ENCODE results near the gene PLXNA2. TPM values are rescaled to one million over a fixed set of nuclear protein-coding genes. Genes with fewer than 3 reads are reported as not detected.

Gene PLXNA2
- total and polyA plus RNA-seq, 2 of the 13 experiments (the other 11 are each of a cell fraction or from before 2014, with no cell fraction given) = 1.1 to 2.1 TPM

- TF ChIP-seq ATF7 (IDR thresholded peaks at IDR 0.05) = no peak
- no peak for TF ChIP-seq ATF7 (CRISPR knock-in tag; IDR thresholded peaks at IDR 0.05)
- TF ChIP-seq FOXP1 (IDR thresholded peaks at IDR 0.05) = no peak
- TF ChIP-seq FOXP1 (CRISPR knock-in tag; IDR thresholded peaks at IDR 0.05) = peak; percentile 63; the same call in 1 of the 2 replicates
- TF ChIP-seq GABPA (IDR thresholded peaks at IDR 0.05; ENCODE audit: low read depth, low read length) = no peak
- TF ChIP-seq GABPA (CRISPR knock-in tag; IDR thresholded peaks at IDR 0.05; ENCODE audit: low read depth) = peak; percentile 31; the same call in 1 of the 2 replicates
- TF ChIP-seq HOXA3 (CRISPR knock-in tag; IDR thresholded peaks at IDR 0.05) = peak; percentile 51
- no peak for TF ChIP-seq UBTF (CRISPR knock-in tag; IDR thresholded peaks at IDR 0.05)
- TF ChIP-seq PREB (CRISPR knock-in tag; IDR thresholded peaks at IDR 0.05) = no peak
- TF ChIP-seq ARID5B (CRISPR knock-in tag; IDR thresholded peaks at IDR 0.05) = peak; percentile 69
- no peak for TF ChIP-seq ZNF589 (CRISPR knock-in tag; conservative IDR thresholded peaks at IDR 0.05)
- TF ChIP-seq NFATC3 (CRISPR knock-in tag; IDR thresholded peaks at IDR 0.05) = no peak
- 0 out of 2 replicates have a peak, but pooled peaks have one; percentile 36 for TF ChIP-seq HOXD1 (CRISPR knock-in tag; IDR thresholded peaks at IDR 0.05)
- peak; percentile 46 for TF ChIP-seq SAP130 (CRISPR knock-in tag; IDR thresholded peaks at IDR 0.05; ENCODE audit: low read depth)
- no peak for TF ChIP-seq AHDC1 (CRISPR knock-in tag; IDR thresholded peaks at IDR 0.05; ENCODE audit: borderline replicate concordance)
- no peak for TF ChIP-seq TEAD2 (CRISPR knock-in tag; IDR thresholded peaks at IDR 0.05)
- no peak for TF ChIP-seq SPEN (CRISPR knock-in tag; IDR thresholded peaks at IDR 0.05; ENCODE audit: low read depth)
- TF ChIP-seq SOX6 (IDR thresholded peaks at IDR 0.05) = no peak
- peak; percentile 37; the same call in 1 of the 2 replicates for TF ChIP-seq SOX6 (CRISPR knock-in tag; IDR thresholded peaks at IDR 0.05)
Measured at GRCh38 chr1:208118841-208119606, 125.2 kb downstream of the PLXNA2 start (continued).

Measured in HepG2 (cell line).